GM23248 (cell line): ENCODE results near the gene WNT3A.

Experiments
- EZH2 ChIP-seq: fragments of 200-600 bp; sonication (generic); IDR thresholded peaks from 2 replicates; pipeline ENCODE4 v1.6.1; 2018; ENCODE audit warnings: antibody characterized with exemption, mild to moderate bottlenecking; ENCODE audit not compliant: insufficient read depth, poor library complexity, severe bottlenecking
- EZH2phosphoT487 ChIP-seq: fragments of 200-600 bp; sonication (generic); IDR thresholded peaks from 2 replicates; pipeline ENCODE4 v1.6.1; 2018; ENCODE audit warnings: antibody characterized with exemption, moderate library complexity, mild to moderate bottlenecking, low read depth; ENCODE audit not compliant: insufficient read depth

GRCh38 chr1:228081144-228081543 lies 74.3 kb downstream of the WNT3A start:
- TF ChIP-seq EZH2 (no peak), EZH2phosphoT487 (no peak)
